H1 (cell line): ENCODE results near the gene CGGBP1. TPM values are rescaled to one million over a fixed set of nuclear protein-coding genes. Genes with fewer than 3 reads are reported as not detected.

Experiments used
- polyA plus RNA-seq, 7 experiments: library from polyadenylated mRNA; depleted of rRNA in 3 of 7; stranded (reverse) in 5 of 7; unstranded in 2 of 7; fragments of >200 nt in 5 of 7; fragments of 200-250 nt in 2 of 7; gene quantifications; 1 replicate in 5 of 7; 2 replicates in 1 of 7; 4 replicates in 1 of 7; pipeline versions ENCODE4 v1.2.1 to v1.2.3, GENCODE V29; 2011 to 2013; ENCODE audit warnings: missing spikeins in 2 of 7, mixed read lengths in 2 of 7
- total RNA-seq: library from RNA; stranded (reverse); fragmentation: NEBNext Ultra II Directional; extraction: Animal tissue kit (Norgen Biotek cat#: 25700); gene quantifications from 2 replicates; pipeline ENCODE4 v1.2.1, GENCODE V29; 2021

The CGGBP1 gene
- total and polyA plus RNA-seq, 2 of the 8 experiments (the other 6 are each of a cell fraction or from before 2014, with no cell fraction given), result 22.9 to 61.4 TPM

Other genes with a start within 250 kb of the CGGBP1 start
- 5.3 and 6.2 TPM in 2 replicates for gene ZNF654, start 250 bp upstream of the CGGBP1 start, total RNA-seq
- gene ZNF654, start 250 bp upstream of the CGGBP1 start, polyA plus RNA-seq (2011; rRNA removed), result 0.47 and 0.82 TPM in 2 replicates
- gene C3orf38, start 91.0 kb upstream of the CGGBP1 start, total RNA-seq, result 31.0 and 32.1 TPM in 2 replicates
- 4.7 and 8.6 TPM in 2 replicates for gene C3orf38, start 91.0 kb upstream of the CGGBP1 start, polyA plus RNA-seq (2011; rRNA removed)